Lower leg skin (tissue), 4 donors: ENCODE measurements around the gene SPATA32. TPM values are rescaled to one million over a fixed set of nuclear protein-coding genes. Genes with fewer than 3 reads are reported as not detected.

Experiments
- DNase-seq, 2 donors: peaks; one replicate each; pipeline ENCODE4 v3.0.0-alpha.2; 2019; ENCODE audit warnings: low spot score in 2 of 2
- H3K4me3 ChIP-seq: fragments of 200-600 bp; sonication (generic); 2 replicates; pipeline ENCODE4 v1.5.1; 2017; ENCODE audit warnings: mild to moderate bottlenecking, low read depth; ENCODE audit not compliant: poor library complexity, severe bottlenecking
- POLR2A ChIP-seq, 2 donors: fragments of 450-650 bp; IDR thresholded peaks; one replicate each; pipeline ENCODE4 v1.6.1; 2016 to 2017; ENCODE audit warnings: antibody characterized with exemption in 2 of 2, mild to moderate bottlenecking in 1 of 2, moderate library complexity in 1 of 2
- WGBS, 2 donors: methylation state at CpG; one replicate each; pipeline ENCODE4 v1.1.5; 2018; 5-methylcytosine and 5-hydroxymethylcytosine counted together
- intact Hi-C: fragments of 100-400 bp; cut with DNase I; formaldehyde crosslinking; loops from one replicate; pipeline ENCODE4 v1.15.0; 2023; ENCODE audit warnings: low total_unique reads
- total RNA-seq, 4 donors: library from RNA; depleted of rRNA; stranded (reverse); fragments of >200 nt; gene quantifications; one replicate each; pipeline ENCODE4 v1.1.0, GENCODE V29; 2016
- TF ChIP-seq, protein P1 (sequence below), 3 donors: fragments of 450-650 bp; IDR thresholded peaks; one replicate each; pipeline ENCODE4 v1.5.1; 2016; ENCODE audit warnings: antibody characterized with exemption in 3 of 3, mild to moderate bottlenecking in 3 of 3, moderate library complexity in 2 of 3

Gene SPATA32
- total RNA-seq, 4 donors from 2014 or later, result not detected

DNA sequence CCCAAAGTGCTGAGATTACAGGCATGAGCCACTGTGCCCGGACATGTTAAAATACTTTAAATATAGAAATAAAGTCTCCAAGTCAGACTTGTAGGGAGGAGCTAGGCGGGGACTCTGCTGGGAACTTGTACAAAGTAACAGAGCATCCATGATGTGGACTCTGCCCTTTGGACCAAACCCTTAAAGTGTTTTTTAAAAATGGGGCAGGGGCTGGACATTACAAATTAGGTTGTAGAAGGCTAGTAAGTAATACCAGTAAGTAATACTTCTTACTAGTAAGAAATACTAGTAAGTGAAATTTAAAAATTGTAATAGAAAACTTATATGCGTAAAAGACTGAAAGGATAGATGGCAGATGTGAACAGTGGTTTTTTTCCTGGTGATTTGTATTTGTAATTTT lies 9.7 kb upstream of the SPATA32 start:
- intact Hi-C loops, result no loop called here
- H3K4me3 ChIP-seq, result no peak overlapping the region
- no peak for DNase-seq
- WGBS, 2 donors, result 78 to 81% methylated on average over 3 of the region's 3 CpGs
- TF ChIP-seq, protein P1, sequence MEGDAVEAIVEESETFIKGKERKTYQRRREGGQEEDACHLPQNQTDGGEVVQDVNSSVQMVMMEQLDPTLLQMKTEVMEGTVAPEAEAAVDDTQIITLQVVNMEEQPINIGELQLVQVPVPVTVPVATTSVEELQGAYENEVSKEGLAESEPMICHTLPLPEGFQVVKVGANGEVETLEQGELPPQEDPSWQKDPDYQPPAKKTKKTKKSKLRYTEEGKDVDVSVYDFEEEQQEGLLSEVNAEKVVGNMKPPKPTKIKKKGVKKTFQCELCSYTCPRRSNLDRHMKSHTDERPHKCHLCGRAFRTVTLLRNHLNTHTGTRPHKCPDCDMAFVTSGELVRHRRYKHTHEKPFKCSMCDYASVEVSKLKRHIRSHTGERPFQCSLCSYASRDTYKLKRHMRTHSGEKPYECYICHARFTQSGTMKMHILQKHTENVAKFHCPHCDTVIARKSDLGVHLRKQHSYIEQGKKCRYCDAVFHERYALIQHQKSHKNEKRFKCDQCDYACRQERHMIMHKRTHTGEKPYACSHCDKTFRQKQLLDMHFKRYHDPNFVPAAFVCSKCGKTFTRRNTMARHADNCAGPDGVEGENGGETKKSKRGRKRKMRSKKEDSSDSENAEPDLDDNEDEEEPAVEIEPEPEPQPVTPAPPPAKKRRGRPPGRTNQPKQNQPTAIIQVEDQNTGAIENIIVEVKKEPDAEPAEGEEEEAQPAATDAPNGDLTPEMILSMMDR (IDR thresholded peaks at IDR 0.05), result no peak
- TF ChIP-seq POLR2A (IDR thresholded peaks at IDR 0.05), result no peak

DNA sequence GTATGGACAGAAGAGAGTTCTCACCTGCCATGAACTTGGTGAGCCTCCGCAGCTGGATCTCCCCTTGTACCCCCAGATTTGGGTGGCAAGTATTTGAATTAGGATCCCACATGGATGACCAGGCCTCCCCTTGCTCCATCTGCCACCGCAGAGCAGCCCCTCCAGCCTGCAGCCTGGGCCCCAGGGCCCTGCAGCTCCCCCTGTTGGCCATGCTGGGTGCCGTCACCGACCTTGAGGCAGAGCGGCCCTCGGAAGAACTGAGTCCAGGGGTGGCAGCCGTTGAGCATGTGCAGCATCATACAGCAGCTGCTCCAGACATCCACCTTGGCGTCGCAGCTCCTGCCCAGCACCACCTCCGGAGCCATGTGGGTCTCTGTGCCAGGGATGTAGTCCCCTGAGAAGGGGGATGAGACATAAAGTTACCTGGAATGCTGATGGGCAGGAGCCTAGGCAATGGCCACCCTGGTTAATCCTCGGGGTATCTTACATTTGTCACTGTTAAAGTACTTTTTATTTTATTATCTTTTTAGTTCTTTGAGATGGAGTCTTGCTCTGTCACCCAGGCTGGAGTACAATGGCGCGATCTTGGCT lies 9.0 kb upstream of the SPATA32 start:
- no peak for DNase-seq
- H3K4me3 ChIP-seq, result no peak overlapping the region
- intact Hi-C loops, result no loop called here
- WGBS, 2 donors, result 79 to 80% methylated on average over 13 of the region's 13 CpGs
- TF ChIP-seq, protein P1 (IDR thresholded peaks at IDR 0.05), result no peak
- no peak for TF ChIP-seq POLR2A (IDR thresholded peaks at IDR 0.05)

DNA sequence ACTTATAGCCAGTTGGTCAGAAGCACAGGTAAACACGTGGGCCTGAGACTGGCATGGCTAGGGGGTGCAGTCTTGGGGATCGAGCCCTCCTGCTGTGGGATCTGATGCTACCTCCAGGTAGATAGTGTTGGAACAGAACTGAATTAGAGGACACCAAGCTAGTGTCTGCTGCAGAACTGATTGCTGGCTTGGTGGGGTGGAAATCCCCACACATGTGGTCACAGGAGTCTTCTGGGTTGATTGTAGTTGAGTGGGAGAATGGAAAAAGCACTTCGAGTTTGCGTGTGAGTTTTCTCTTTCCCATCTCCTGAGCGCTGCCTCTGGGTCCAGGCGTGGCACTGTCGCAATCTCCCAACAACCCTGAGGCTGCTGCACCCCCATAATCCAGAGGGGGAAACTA lies 8.0 kb upstream of the SPATA32 start:
- WGBS, 2 donors, result 82 to 86% methylated on average over 7 of the region's 7 CpGs
- no peak for DNase-seq
- no peak for TF ChIP-seq POLR2A (IDR thresholded peaks at IDR 0.05)
- TF ChIP-seq, protein P1 (IDR thresholded peaks at IDR 0.05), result no peak
- H3K4me3 ChIP-seq, result no peak overlapping the region
- intact Hi-C loops, result no loop called here

DNA sequence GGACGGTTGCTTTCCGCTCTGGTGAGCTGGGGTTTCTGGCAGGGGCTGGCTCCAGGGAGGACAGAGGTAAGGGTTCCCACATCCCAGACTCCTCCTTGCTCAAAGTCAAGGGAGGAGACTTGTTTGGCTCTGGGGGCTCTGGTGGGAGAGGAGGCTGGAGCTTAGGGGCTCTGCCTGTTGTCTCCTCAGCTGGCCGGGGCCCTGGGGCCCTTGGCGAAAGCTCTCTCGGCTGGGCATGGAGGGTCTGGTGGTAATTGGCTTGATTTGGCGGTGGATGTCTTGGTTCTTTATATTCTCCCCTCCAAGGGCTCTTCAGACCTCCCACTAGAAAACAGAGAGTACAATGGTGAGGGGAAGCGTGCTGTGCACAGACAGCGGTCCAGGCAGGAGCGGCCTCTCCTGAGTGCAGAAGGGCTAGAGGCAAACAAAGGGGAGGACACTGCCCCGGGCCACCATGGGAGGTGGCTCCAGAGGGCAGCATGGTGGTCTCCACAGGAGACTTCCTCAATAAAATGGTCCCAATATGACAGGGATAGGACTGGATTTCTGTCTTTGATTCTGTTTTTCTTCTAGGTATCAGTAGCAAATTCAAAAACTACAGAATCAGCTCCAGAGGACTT lies 5.7 kb upstream of the SPATA32 start:
- TF ChIP-seq, protein P1 (IDR thresholded peaks at IDR 0.05), result no peak
- TF ChIP-seq POLR2A (IDR thresholded peaks at IDR 0.05), result no peak
- 93 to 97% methylated on average over 10 of the region's 10 CpGs for WGBS, 2 donors
- no peak for DNase-seq
- H3K4me3 ChIP-seq, result no peak overlapping the region
- intact Hi-C loops, result no loop called here

DNA sequence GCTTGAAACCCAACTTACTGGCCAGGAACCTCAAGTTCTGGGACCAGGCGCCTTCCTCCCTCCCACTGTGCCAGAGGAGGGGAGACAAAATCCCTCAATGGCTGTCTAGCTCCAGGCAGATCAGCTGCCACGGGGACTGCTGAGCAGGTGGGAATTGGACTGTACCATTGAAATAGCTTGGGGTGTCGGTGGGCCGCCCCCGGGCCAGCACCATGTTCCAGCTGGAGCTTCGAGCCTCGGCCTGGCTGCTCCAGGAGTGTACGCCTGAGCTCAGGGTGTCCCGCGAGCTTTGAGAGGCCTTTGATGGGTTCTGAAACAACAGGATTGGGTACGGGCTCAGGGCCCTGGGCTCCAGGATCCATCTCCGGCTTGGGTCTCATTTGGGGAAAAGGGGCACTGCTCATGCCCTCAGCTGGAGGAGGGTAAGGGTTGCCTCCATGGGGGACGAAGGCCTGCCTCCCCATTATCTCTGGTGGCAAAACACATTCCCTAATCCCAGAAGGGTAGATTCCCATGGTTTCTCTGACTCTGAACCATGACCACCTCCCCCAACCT lies 4.6 kb upstream of the SPATA32 start:
- intact Hi-C loops, result no loop called here

More for the DNA sequence above, 4.6 kb upstream of the SPATA32 start:
- no peak for DNase-seq
- no peak for TF ChIP-seq POLR2A (IDR thresholded peaks at IDR 0.05)
- TF ChIP-seq, protein P1 (IDR thresholded peaks at IDR 0.05), result no peak
- no peak overlapping the region for H3K4me3 ChIP-seq
- WGBS, 2 donors, result 94 to 97% methylated on average over 12 to 13 of the region's 13 CpGs
